GM18517 (cell line): Measurements from ENCODE around the gene IL15RA.

ENCODE experiments used
- ATAC-seq: cut with Tn5 transposase; IDR thresholded peaks from one replicate; pipeline ENCODE4 v1.9.1; 2021; ENCODE audit warnings: mild to moderate bottlenecking, moderate library complexity; ENCODE audit not compliant: unreplicated experiment

Gene IL15RA

GRCh38 chr10:5977471-5978229, at the start of gene IL15RA:
Gene IL15RA (minus strand): TSS chr10:5977543. CDS start chr10:5977492, 51 bp downstream.
- peak; percentile 53 for ATAC-seq

GRCh38 chr10:6025683-6026255, 48.4 kb upstream of the IL15RA start:
- ATAC-seq, result no peak

- ATAC-seq, result no peak
Measured at GRCh38 chr10:6024334-6024682, 47.0 kb upstream of the IL15RA start.

GRCh38 chr10:6023661-6024333, 46.5 kb upstream of the IL15RA start:
- no peak for ATAC-seq

GRCh38 chr10:6022660-6023059, 45.3 kb upstream of the IL15RA start:
- no peak for ATAC-seq

- no peak for ATAC-seq
Measured at GRCh38 chr10:6020826-6021225, 43.5 kb upstream of the IL15RA start.

- no peak for ATAC-seq
Measured at GRCh38 chr10:6019796-6020195, 42.5 kb upstream of the IL15RA start.

GRCh38 chr10:6019010-6019782, 41.9 kb upstream of the IL15RA start:
- no peak for ATAC-seq

- ATAC-seq, result no peak
Measured at GRCh38 chr10:6018422-6018821, 41.1 kb upstream of the IL15RA start.

- ATAC-seq, result no peak
Measured at GRCh38 chr10:6017781-6018354, 40.5 kb upstream of the IL15RA start.

- peak; percentile 79 for ATAC-seq
Measured at GRCh38 chr10:6014241-6014761, 37.0 kb upstream of the IL15RA start.

GRCh38 chr10:6013413-6014192, 36.3 kb upstream of the IL15RA start:
- no peak for ATAC-seq

- no peak for ATAC-seq
Measured at GRCh38 chr10:6012121-6012905, 35.0 kb upstream of the IL15RA start.

GRCh38 chr10:6011558-6011957, 34.2 kb upstream of the IL15RA start:
- ATAC-seq, result no peak

GRCh38 chr10:6010569-6010968, 33.2 kb upstream of the IL15RA start:
- no peak for ATAC-seq

- ATAC-seq, result no peak
Measured at GRCh38 chr10:6009961-6010360, 32.6 kb upstream of the IL15RA start.

GRCh38 chr10:6009150-6009549, 31.8 kb upstream of the IL15RA start:
- ATAC-seq, result no peak

GRCh38 chr10:6008497-6009142, 31.3 kb upstream of the IL15RA start:
- no peak for ATAC-seq

GRCh38 chr10:6006991-6007390, 29.6 kb upstream of the IL15RA start:
- no peak for ATAC-seq
